Muscle of back (tissue), 11 donors: ENCODE data around the gene ANO3. TPM values are rescaled to one million over a fixed set of nuclear protein-coding genes. Genes with fewer than 3 reads are reported as not detected.
A peak's percentile ranks its signal among the peaks of the same experiment; 100 is the strongest.
"Not testable (repeated sequence)": the region's sequence is repeated elsewhere in the genome, so short reads cannot be mapped to it uniquely, and the experiment has no call there.

Experiments used
- DNase-seq, 3 donors: peaks; one replicate each; pipeline versions ENCODE4 v3.0.0 to v3.0.0-alpha.2; 2013
- polyA plus RNA-seq, 10 donors: library from polyadenylated mRNA; unstranded; fragments of 120-200 nt; gene quantifications; one replicate each; pipeline ENCODE4 v1.2.1, GENCODE V29; 2013; ENCODE audit not compliant: insufficient read length in 10 of 10

Gene ANO3
- polyA plus RNA-seq, 10 donors: 0.07 to 0.46 (median 0.16) TPM

- DNase-seq: no peak
Measured at GRCh38 chr11:26572770-26573402, 241.0 kb downstream of the ANO3 start.

GRCh38 chr11:26573896-26574295, 242.0 kb downstream of the ANO3 start:
- DNase-seq: no peak

GRCh38 chr11:26575946-26576345, 244.0 kb downstream of the ANO3 start:
- no peak for DNase-seq

- peak in 2 of 3 donors; percentile 15 to 19 for DNase-seq
Measured at GRCh38 chr11:26578998-26579661, 247.2 kb downstream of the ANO3 start.

GRCh38 chr11:26579683-26580082, 247.8 kb downstream of the ANO3 start:
- no peak for DNase-seq

GRCh38 chr11:26580929-26581328, 249.0 kb downstream of the ANO3 start:
- peak in 2 of 3 donors; percentile 15 to 36 for DNase-seq

- peak in 1 of 3 donors; percentile 9 for DNase-seq
Measured at GRCh38 chr11:26583550-26583949, 251.6 kb downstream of the ANO3 start.

GRCh38 chr11:26584818-26585217, 252.9 kb downstream of the ANO3 start:
- DNase-seq: no peak

GRCh38 chr11:26587073-26587472, 255.1 kb downstream of the ANO3 start:
- DNase-seq: no peak

- no peak for DNase-seq
Measured at GRCh38 chr11:26593691-26594090, 261.8 kb downstream of the ANO3 start.

- not testable (repeated sequence) for DNase-seq
Measured at GRCh38 chr11:26595207-26595865, 263.4 kb downstream of the ANO3 start.

GRCh38 chr11:26597049-26597689, 265.2 kb downstream of the ANO3 start:
- not testable (repeated sequence) for DNase-seq

- no peak for DNase-seq
Measured at GRCh38 chr11:26597899-26598298, 266.0 kb downstream of the ANO3 start.

GRCh38 chr11:26599425-26599824, 267.5 kb downstream of the ANO3 start:
- peak in 1 of 3 donors; percentile 22 for DNase-seq

GRCh38 chr11:26599876-26600434, 268.0 kb downstream of the ANO3 start:
- DNase-seq: no peak

- no peak for DNase-seq
Measured at GRCh38 chr11:26607725-26608506, 276.0 kb downstream of the ANO3 start.

- no peak for DNase-seq
Measured at GRCh38 chr11:26608507-26609146, 276.7 kb downstream of the ANO3 start.

- no peak for DNase-seq
Measured at GRCh38 chr11:26613759-26614158, 281.8 kb downstream of the ANO3 start.

GRCh38 chr11:26618441-26618840, 286.5 kb downstream of the ANO3 start:
- DNase-seq: no peak

- no peak for DNase-seq
Measured at GRCh38 chr11:26620282-26621045, 288.5 kb downstream of the ANO3 start.
